Prostate gland (tissue), 2 donors: ENCODE measurements around the gene SLC25A52. TPM values are rescaled to one million over a fixed set of nuclear protein-coding genes. Genes with fewer than 3 reads are reported as not detected.
"Not testable (repeated sequence)": the region's sequence is repeated elsewhere in the genome, so short reads cannot be mapped to it uniquely, and the experiment has no call there.

Experiments
- DNase-seq: peaks from one replicate; pipeline ENCODE4 v3.0.0-alpha.2; 2019; ENCODE audit warnings: low spot score
- H3K27ac ChIP-seq, 2 donors: fragments of 200-600 bp; sonication (generic); 2 replicates each; pipeline ENCODE4 v1.5.1; 2017 to 2019
- H3K27me3 ChIP-seq: fragments of 200-600 bp; sonication (generic); replicated peaks from 2 replicates; pipeline ENCODE4 v1.5.1; 2019; ENCODE audit not compliant: insufficient read depth
- H3K36me3 ChIP-seq, 2 donors: fragments of 200-600 bp; sonication (generic); 1 replicate in 1 of 2; 2 replicates in 1 of 2; pipeline versions ENCODE4 v1.5.1 to v1.8.1; 2017 to 2019
- H3K4me1 ChIP-seq: fragments of 200-600 bp; sonication (generic); replicated peaks from 2 replicates; pipeline ENCODE4 v1.5.1; 2019
- H3K4me3 ChIP-seq, 2 donors: fragments of 200-600 bp; sonication (generic); 2 replicates each; pipeline ENCODE4 v1.5.1; 2017 to 2019
- H3K9me3 ChIP-seq: fragments of 200-600 bp; sonication (generic); 2 replicates; pipeline ENCODE4 v1.5.1; 2017
- POLR2A ChIP-seq: fragments of 450-650 bp; IDR thresholded peaks from one replicate; pipeline ENCODE4 v1.6.1; 2016; ENCODE audit warnings: antibody characterized with exemption, mild to moderate bottlenecking
- POLR2AphosphoS5 ChIP-seq: sonication (generic); formaldehyde crosslinking; IDR thresholded peaks from one replicate; pipeline ENCODE4 v1.6.1; 2017; ENCODE audit warnings: antibody characterized with exemption
- WGBS: methylation state at CpG from one replicate; pipeline ENCODE4 v1.1.5; 2018; 5-methylcytosine and 5-hydroxymethylcytosine counted together
- intact Hi-C: fragments of 100-400 bp; cut with DNase I; formaldehyde crosslinking; loops from one replicate; pipeline ENCODE4 v1.14.2; 2022
- total RNA-seq, 2 donors: library from RNA; depleted of rRNA; stranded (reverse); fragments of >200 nt; gene quantifications; one replicate each; pipeline ENCODE4 v1.1.0, GENCODE V29; 2016
- TF ChIP-seq, protein P1 (sequence below), 4 experiments: fragments of 200-600 bp in 2 of 4; fragments of 450-650 bp in 2 of 4; sonication (generic) in 2 of 4; IDR thresholded peaks; 1 replicate in 3 of 4; 2 replicates in 1 of 4; pipeline ENCODE4 v1.5.1; 2016 to 2019; ENCODE audit warnings: antibody characterized with exemption in 4 of 4, mild to moderate bottlenecking in 2 of 4, moderate library complexity in 2 of 4

Gene SLC25A52
- total RNA-seq, 2 donors from 2014 or later: 0.18 to 1.3 TPM

DNA sequence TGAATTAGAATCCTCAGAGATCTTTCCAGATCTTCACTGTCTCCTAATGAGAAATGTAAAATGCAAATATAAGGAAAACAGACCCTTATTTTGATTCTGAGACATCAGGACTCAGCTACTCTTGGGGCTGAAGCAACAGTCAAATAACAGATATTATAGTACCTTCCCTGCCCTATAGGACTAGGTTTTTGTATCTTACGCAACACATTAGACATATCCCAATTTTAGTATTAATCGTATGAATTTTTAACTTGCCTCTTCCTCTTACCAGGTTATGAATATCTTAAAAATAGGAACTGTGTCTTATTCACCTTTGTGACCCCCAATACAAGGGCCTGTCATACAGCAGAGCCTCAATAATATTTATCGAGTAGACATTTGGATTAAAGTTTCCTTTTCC, 12.0 kb upstream of the SLC25A52 start:
- WGBS: 96% methylated on average over 3 of the region's 3 CpGs
- no peak for DNase-seq
- H3K4me3 ChIP-seq: no peak overlapping the region
- TF ChIP-seq POLR2A (no peak), POLR2AphosphoS5 (no peak)
- TF ChIP-seq, protein P1, sequence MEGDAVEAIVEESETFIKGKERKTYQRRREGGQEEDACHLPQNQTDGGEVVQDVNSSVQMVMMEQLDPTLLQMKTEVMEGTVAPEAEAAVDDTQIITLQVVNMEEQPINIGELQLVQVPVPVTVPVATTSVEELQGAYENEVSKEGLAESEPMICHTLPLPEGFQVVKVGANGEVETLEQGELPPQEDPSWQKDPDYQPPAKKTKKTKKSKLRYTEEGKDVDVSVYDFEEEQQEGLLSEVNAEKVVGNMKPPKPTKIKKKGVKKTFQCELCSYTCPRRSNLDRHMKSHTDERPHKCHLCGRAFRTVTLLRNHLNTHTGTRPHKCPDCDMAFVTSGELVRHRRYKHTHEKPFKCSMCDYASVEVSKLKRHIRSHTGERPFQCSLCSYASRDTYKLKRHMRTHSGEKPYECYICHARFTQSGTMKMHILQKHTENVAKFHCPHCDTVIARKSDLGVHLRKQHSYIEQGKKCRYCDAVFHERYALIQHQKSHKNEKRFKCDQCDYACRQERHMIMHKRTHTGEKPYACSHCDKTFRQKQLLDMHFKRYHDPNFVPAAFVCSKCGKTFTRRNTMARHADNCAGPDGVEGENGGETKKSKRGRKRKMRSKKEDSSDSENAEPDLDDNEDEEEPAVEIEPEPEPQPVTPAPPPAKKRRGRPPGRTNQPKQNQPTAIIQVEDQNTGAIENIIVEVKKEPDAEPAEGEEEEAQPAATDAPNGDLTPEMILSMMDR (IDR thresholded peaks at IDR 0.05): no peak
- no peaks in the 10 kb centered on the region for H3K4me1 ChIP-seq
- no peaks in the 10 kb centered on the region for H3K9me3 ChIP-seq
- H3K36me3 ChIP-seq: no peaks in the 10 kb centered on the region
- H3K27me3 ChIP-seq: no peaks in the 10 kb centered on the region
- intact Hi-C loops: no loop called here
- no peak overlapping the region for H3K27ac ChIP-seq

DNA sequence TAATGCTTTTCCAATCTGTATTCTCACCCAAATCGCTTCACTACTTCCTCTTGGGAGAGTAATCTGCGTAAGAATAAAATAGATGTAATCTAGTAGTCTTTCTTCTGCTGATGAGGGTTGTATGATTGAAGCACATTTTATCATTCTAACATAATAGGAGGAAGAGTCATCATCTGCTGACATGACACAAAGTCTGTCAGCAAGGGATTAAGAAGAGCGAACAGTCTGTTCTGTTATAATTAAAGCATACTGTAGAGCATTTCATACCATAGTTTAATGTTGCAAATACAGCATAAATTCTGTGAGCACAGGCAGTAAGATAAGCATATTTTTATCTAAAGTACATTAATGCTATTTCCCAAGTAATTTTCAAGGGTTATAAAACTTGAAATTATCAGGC, 10.4 kb downstream of the SLC25A52 start:
- no peaks in the 10 kb centered on the region for H3K9me3 ChIP-seq
- H3K4me1 ChIP-seq: no peaks in the 10 kb centered on the region
- 73% methylated on average over 3 of the region's 3 CpGs for WGBS
- no peak overlapping the region for H3K27ac ChIP-seq
- H3K27me3 ChIP-seq: no peaks in the 10 kb centered on the region
- TF ChIP-seq, protein P1 (IDR thresholded peaks at IDR 0.05): no peak
- no peak for TF ChIP-seq POLR2A
- no peak for TF ChIP-seq POLR2AphosphoS5
- intact Hi-C loops: no loop called here
- H3K4me3 ChIP-seq: no peak overlapping the region
- no peaks in the 10 kb centered on the region for H3K36me3 ChIP-seq
- no peak for DNase-seq

GRCh38 chr18:31746396-31746795, 14.3 kb downstream of the SLC25A52 start:
- no peaks in the 10 kb centered on the region for H3K27me3 ChIP-seq
- intact Hi-C loops: no loop called here

DNA sequence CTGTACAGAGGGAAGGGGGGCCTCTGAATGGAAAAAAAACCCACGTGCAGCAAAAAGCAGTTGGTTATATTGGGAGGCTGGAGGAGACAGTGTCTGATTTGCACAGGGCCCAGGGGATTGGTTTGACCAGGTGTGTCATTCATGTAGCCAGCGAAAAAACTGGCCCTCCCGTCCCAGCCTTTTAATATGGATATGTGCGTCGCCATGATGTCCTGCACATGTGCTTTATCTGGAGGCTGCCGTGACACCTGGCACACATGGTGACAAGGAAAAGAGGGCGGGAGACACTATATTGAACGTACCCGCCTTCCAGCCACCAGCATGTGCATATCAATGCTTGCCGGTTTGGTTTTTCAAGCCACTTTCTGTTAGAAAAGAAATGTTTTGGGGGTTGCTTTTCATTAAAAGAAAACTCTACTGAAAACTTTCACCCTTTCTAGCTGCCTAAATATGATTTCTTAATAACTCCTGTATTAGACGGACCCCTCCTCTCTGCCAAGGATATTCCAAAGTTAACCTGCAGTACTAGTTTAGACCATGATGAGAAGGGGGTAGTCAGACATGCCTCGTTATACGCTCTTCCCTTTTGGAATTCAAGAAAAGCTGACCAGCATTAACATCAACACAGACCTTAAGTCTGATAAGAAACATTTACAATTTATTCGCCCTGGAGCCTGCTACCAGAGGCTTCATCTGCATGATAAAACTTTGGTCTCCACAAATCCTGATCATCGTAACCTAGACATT, 16.2 kb downstream of the SLC25A52 start:
- no peak for DNase-seq
- no peaks in the 10 kb centered on the region for H3K27me3 ChIP-seq
- no peaks in the 10 kb centered on the region for H3K4me1 ChIP-seq
- H3K27ac ChIP-seq: no peak overlapping the region
- 62% methylated on average over 15 of the region's 15 CpGs for WGBS
- no peak overlapping the region for H3K4me3 ChIP-seq
- TF ChIP-seq POLR2A: no peak
- TF ChIP-seq, protein P1 (IDR thresholded peaks at IDR 0.05): no peak
- TF ChIP-seq POLR2AphosphoS5: no peak
- intact Hi-C loops: no loop called here
- no peaks in the 10 kb centered on the region for H3K36me3 ChIP-seq
- no peaks in the 10 kb centered on the region for H3K9me3 ChIP-seq

More at GRCh38 chr18:31746396-31746795, 14.3 kb downstream of the SLC25A52 start:
- no peak for DNase-seq
- TF ChIP-seq, protein P1 (IDR thresholded peaks at IDR 0.05): no peak
- no peak for TF ChIP-seq POLR2A
- no peak for TF ChIP-seq POLR2AphosphoS5
- Histone ChIP-seq H3K9me3 (no peaks in the 10 kb centered on the region), H3K4me3 (no peak overlapping the region), H3K36me3 (no peaks in the 10 kb centered on the region), H3K27ac (no peak overlapping the region), H3K4me1 (no peaks in the 10 kb centered on the region)
- 67% methylated on average over 4 of the region's 4 CpGs for WGBS

DNA sequence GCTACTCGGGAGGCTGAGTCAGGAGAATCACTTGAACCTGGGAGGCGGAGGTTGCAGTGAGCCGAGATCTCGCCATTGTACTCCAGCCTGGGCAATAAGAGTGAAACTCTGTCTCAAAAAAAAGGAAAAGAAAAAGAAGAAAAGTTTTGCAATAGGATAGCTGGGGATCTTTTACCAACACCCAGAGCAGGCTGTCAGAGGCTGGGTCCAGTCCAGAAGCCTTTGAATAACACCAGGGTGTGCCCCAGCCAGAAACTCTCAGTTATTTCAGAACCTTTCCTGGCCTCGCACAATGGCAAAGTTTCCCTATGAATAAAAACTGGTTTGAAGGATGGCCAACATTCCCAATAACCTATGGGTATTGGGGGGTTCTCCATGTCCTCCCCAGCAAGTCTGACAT, 17.1 kb downstream of the SLC25A52 start:
- 90% methylated on average over 5 of the region's 5 CpGs for WGBS
- H3K36me3 ChIP-seq, DNase-seq, H3K4me1 ChIP-seq, H3K4me3 ChIP-seq, H3K27me3 ChIP-seq, H3K9me3 ChIP-seq, intact Hi-C loops, H3K27ac ChIP-seq: not testable (repeated sequence)
